GM12878 (cell line): Measurements from ENCODE around the gene SETD1B. TPM values are rescaled to one million over a fixed set of nuclear protein-coding genes. Genes with fewer than 3 reads are reported as not detected.

Experiments used
- ATAC-seq: fragments of 200-7000 bp; cut with Tn5 transposase; 3 replicates; pipeline ENCODE4 v1.9.1; 2020; ENCODE audit warnings: mild to moderate bottlenecking, moderate library complexity
- BruUV-seq: library from RNA; stranded (reverse); fragments of 400-500 nt; replicated peaks from 2 replicates; lab custom pipeline; 2021; lab: Mats Ljungman, UMichigan
- CTCF ChIA-PET: fragments of 300-600 bp; sonication (Branson Sonifier 250); formaldehyde crosslinking; extraction: SDS; loops from one replicate; lab custom pipeline; 2021; ENCODE audit warnings: inconsistent platforms; lab: Yijun Ruan, JAX
- POLR2A ChIA-PET: fragments of 350-600 bp; formaldehyde crosslinking; extraction: SDS; loops from one replicate; lab custom pipeline; 2021; ENCODE audit warnings: inconsistent platforms; lab: Charles Lee
- RAD21 ChIA-PET: fragments of 300-600 bp; sonication (Branson Sonifier 250); formaldehyde crosslinking; loops from one replicate; lab custom pipeline; 2023; ENCODE audit warnings: antibody characterized with exemption; ENCODE audit not compliant: unreplicated experiment; lab: Charles Lee
- SMC1A ChIA-PET: fragments of 300-600 bp; sonication (Branson Sonifier 250); formaldehyde crosslinking; loops from one replicate; lab custom pipeline; 2023; ENCODE audit not compliant: unreplicated experiment, uncharacterized antibody; lab: Charles Lee
- DNase-seq: peaks from one replicate; pipeline ENCODE4 v3.0.0-alpha.2; 2011; ENCODE audit warnings: low read depth, low spot score
- FAIRE-seq: peaks from 3 replicates; lab custom pipeline; 2011; peaks lifted over from hg19 to GRCh38; lab: Jason Lieb, UNC
- H2AFZ ChIP-seq: 2 replicates; pipeline ENCODE4 v1.6.0; 2011; ENCODE audit warnings: low read depth, low read length, control low read depth; ENCODE audit not compliant: control insufficient read depth
- H3K27ac ChIP-seq: 2 replicates; pipeline ENCODE4 v1.5.1; 2011; ENCODE audit warnings: control low read depth; ENCODE audit not compliant: control insufficient read depth, insufficient read depth
- H3K27me3 ChIP-seq, 2 experiments: replicated peaks in 1 of 2; 2 replicates each; pipeline versions ENCODE4 v1.6.0 to v1.6.1; 2011; ENCODE audit warnings: low read length in 1 of 2; ENCODE audit not compliant: control insufficient read depth in 2 of 2, insufficient read depth in 2 of 2
- H3K36me3 ChIP-seq, 2 experiments: 2 replicates each; pipeline ENCODE4 v1.5.1; 2011; ENCODE audit warnings: low read length in 1 of 2; ENCODE audit not compliant: control insufficient read depth in 2 of 2, insufficient read depth in 2 of 2
- H3K4me1 ChIP-seq: 2 replicates; pipeline ENCODE4 v1.6.1; 2011; ENCODE audit warnings: mild to moderate bottlenecking, low read length, moderate library complexity, mixed read lengths; ENCODE audit not compliant: control insufficient read depth, insufficient read depth
- H3K4me2 ChIP-seq: 2 replicates; pipeline ENCODE4 v1.6.0; 2011; ENCODE audit warnings: control low read depth; ENCODE audit not compliant: control insufficient read depth, insufficient read depth
- H3K4me3 ChIP-seq: fragments of 200-600 bp; sonication (generic); 2 replicates; pipeline ENCODE4 v1.5.1; 2016
- H3K79me2 ChIP-seq: 2 replicates; pipeline ENCODE4 v1.6.0; 2011; ENCODE audit warnings: low read length; ENCODE audit not compliant: control insufficient read depth, insufficient read depth
- H3K9ac ChIP-seq: 2 replicates; pipeline ENCODE4 v1.8.0; 2011; ENCODE audit warnings: low read length, control low read depth, mixed read lengths; ENCODE audit not compliant: control insufficient read depth, insufficient read depth
- H3K9me3 ChIP-seq: replicated peaks from 3 replicates; pipeline ENCODE4 v1.5.1; 2011; ENCODE audit warnings: mild to moderate bottlenecking, low read length; ENCODE audit not compliant: control insufficient read depth, insufficient read depth
- H4K20me1 ChIP-seq: 2 replicates; pipeline ENCODE4 v1.6.0; 2011; ENCODE audit not compliant: control insufficient read depth, insufficient read depth
- CBX5 ChIP-seq: sonication (generic); IDR thresholded peaks from 2 replicates; pipeline ENCODE4 v1.6.1; 2016; ENCODE audit warnings: low read depth, moderate library complexity, mild to moderate bottlenecking, inconsistent platforms
- CHD2 ChIP-seq: IDR thresholded peaks from 2 replicates; pipeline ENCODE4 v1.6.1; 2011; ENCODE audit warnings: low read depth, low read length, improper control_type of control experiment, borderline replicate concordance
- CREM ChIP-seq: IDR thresholded peaks from 2 replicates; pipeline ENCODE4 v1.6.1; 2014; ENCODE audit warnings: antibody characterized with exemption, low read depth
- FOS ChIP-seq: IDR thresholded peaks from 3 replicates; pipeline ENCODE4 v1.6.1; 2011; ENCODE audit warnings: borderline replicate concordance; ENCODE audit not compliant: insufficient read length; ENCODE audit errors: extremely low read depth
- NFXL1 ChIP-seq: fragments of 450-650 bp; IDR thresholded peaks from 2 replicates; pipeline ENCODE4 v1.6.1; 2017; ENCODE audit warnings: antibody characterized with exemption, mild to moderate bottlenecking, borderline replicate concordance
- POLR2A ChIP-seq: IDR thresholded peaks from 2 replicates; pipeline ENCODE4 v1.6.1; 2011; ENCODE audit warnings: low read depth, mild to moderate bottlenecking, low read length
- POLR2AphosphoS5 ChIP-seq: IDR thresholded peaks from 2 replicates; pipeline ENCODE4 v1.6.1; 2011; ENCODE audit warnings: mild to moderate bottlenecking, low read length, inconsistent platforms
- POU2F2 ChIP-seq: IDR thresholded peaks from 3 replicates; pipeline ENCODE4 v1.6.1; 2011; ENCODE audit warnings: low read depth, mild to moderate bottlenecking, low read length, borderline replicate concordance
- SIN3A ChIP-seq: IDR thresholded peaks from 2 replicates; pipeline ENCODE4 v1.6.1; 2012; ENCODE audit warnings: low read depth, low read length, improper control_type of control experiment
- SPI1 ChIP-seq: IDR thresholded peaks from 2 replicates; pipeline ENCODE4 v1.6.1; 2011; ENCODE audit warnings: low read depth, mild to moderate bottlenecking, low read length, moderate library complexity, borderline replicate concordance; ENCODE audit not compliant: insufficient read depth
- TAF1 ChIP-seq: IDR thresholded peaks from 2 replicates; pipeline ENCODE4 v1.6.1; 2011; ENCODE audit warnings: mild to moderate bottlenecking, low read depth, low read length, borderline replicate concordance
- TARDBP ChIP-seq: IDR thresholded peaks from 2 replicates; pipeline ENCODE4 v1.6.1; 2016; ENCODE audit warnings: borderline replicate concordance
- TCF12 ChIP-seq: IDR thresholded peaks from 2 replicates; pipeline ENCODE4 v1.6.1; 2011; ENCODE audit warnings: low read depth, mild to moderate bottlenecking, low read length
- ZBED1 ChIP-seq: IDR thresholded peaks from 2 replicates; pipeline ENCODE4 v1.6.1; 2016; ENCODE audit warnings: borderline replicate concordance
- ZNF217 ChIP-seq: fragments of 450-650 bp; IDR thresholded peaks from 2 replicates; pipeline ENCODE4 v1.6.1; 2017; ENCODE audit warnings: antibody characterized with exemption, mild to moderate bottlenecking
- WGBS: methylation state at CpG from one replicate; pipeline ENCODE4 v1.1.6; 2016; ENCODE audit warnings: low lambda C conversion rate; ENCODE audit not compliant: insufficient replicate concordance, insufficient coverage; ENCODE audit errors: missing lambda C conversion rate; 5-methylcytosine and 5-hydroxymethylcytosine counted together
- in situ Hi-C: fragments of 300-500 bp; cut with MboI; formaldehyde crosslinking; loops from 9 replicates; pipeline ENCODE4 v1.14.3; 2018; ENCODE audit warnings: mixed read lengths
- intact Hi-C: fragments of 100-400 bp; cut with micrococcal nuclease; formaldehyde crosslinking; loops from one replicate; pipeline ENCODE4 v1.14.2; 2022; ENCODE audit not compliant: unreplicated experiment
- polyA plus RNA-seq, 11 experiments: library from polyadenylated mRNA; depleted of rRNA in 4 of 11; unstranded in 6 of 11; stranded (reverse) in 5 of 11; fragments of >200 nt; fragmentation: Nextera tagmentation in 4 of 11; fragmentation: Illumina TruSeq in 1 of 11; extraction: Ambion mirVana in 4 of 11; extraction: Trizol in 1 of 11; gene quantifications; 1 replicate in 1 of 11; 2 replicates in 10 of 11; pipeline versions ENCODE4 v1.2.1 to v1.2.3, GENCODE V29; 2011 to 2016; ENCODE audit warnings: inconsistent platforms in 2 of 11, missing spikeins in 2 of 11, low read depth in 1 of 11
- total RNA-seq, 4 experiments: library from RNA; depleted of rRNA in 3 of 4; stranded (reverse); fragments of >200 nt in 3 of 4; fragmentation: Illumina TruSeq in 1 of 4; extraction: Trizol in 1 of 4; gene quantifications; 2 replicates each; pipeline versions ENCODE4 v1.2.1 to v1.2.3, GENCODE V29; 2013 to 2021
- TF ChIP-seq, protein P1 (sequence below): fragments of 450-650 bp; IDR thresholded peaks from 2 replicates; pipeline ENCODE4 v1.6.1; 2017; ENCODE audit warnings: mild to moderate bottlenecking, moderate library complexity

SETD1B gene
- total and polyA plus RNA-seq, 10 of the 15 experiments (the other 5 are each of a cell fraction or from before 2014, with no cell fraction given) = 0.50 to 17.3 (median 1.6) TPM

DNA sequence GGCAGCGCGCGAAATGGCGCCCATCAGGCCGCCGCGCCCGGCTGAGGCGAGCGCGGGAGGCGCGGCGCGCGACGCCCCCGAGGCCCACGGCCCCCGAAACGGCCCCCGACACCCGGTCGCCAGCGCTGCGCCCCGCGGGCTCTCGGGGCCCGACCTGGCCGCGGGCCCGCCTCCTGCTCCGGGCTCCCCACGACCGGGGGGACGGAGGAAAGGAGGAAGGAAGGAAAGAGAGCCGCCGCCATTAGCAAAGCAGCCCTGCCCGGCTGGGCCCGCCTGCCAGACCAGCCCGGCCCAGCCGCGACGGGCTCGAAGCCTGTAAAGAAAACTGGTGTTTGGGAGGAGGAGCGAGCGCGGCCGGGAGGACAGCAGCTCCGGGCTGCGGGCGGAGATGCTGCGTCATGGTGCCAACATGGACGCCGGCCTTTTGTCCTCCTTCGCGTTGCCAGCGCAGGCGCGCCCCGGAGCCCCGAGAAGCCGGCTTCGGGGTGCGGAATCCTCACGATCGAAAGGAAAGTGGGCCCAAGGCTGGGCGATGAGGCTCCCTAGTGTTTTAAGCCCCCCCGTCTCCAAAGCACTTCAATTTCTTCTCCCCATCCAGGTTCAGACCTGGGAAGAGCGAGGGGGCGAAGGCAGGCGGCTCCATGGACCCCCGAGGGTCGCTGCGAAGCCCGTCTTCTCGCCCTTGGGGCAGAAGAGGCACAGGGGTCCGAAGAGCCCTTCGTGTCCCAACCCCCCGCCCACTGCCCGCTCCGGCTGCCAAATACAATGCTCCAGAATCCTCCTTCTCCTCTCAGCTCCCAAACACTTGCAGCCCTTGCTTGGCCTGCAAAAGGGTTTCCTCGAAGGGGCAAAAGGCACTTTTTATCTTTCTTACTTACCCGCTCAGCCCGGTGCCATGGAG lies 2.9 kb upstream of the SETD1B start:
- H3K9me3 ChIP-seq = no peaks in the 10 kb centered on the region
- CTCF ChIA-PET = interaction anchor here (0.5 to 13.6 kb wide), 8 partner anchors 4 to 1131 kb away, joined by 3 to 565 read pairs (median 8); partner anchors contain the start of genes PSMD9, RHOF and SETD1B
- POLR2A ChIA-PET = interaction anchor here (0.6 to 10.1 kb wide), 15 partner anchors 8 to 1199 kb away, joined by 3 to 155 read pairs (median 4); partner anchors contain the start of genes DIABLO, ORAI1, PSMD9 and RHOF
- peak overlapping the region; percentile 66 for H3K4me3 ChIP-seq
- SMC1A ChIA-PET = interaction anchor here (0.6 to 12.2 kb wide), 9 partner anchors 7 to 1093 kb away, joined by 3 to 226 read pairs (median 4); partner anchors contain the start of genes RHOF and ZCCHC8
- peak overlapping the region; percentile 97 for H3K27ac ChIP-seq
- RAD21 ChIA-PET = interaction anchor here (0.7 to 13.1 kb wide), 8 partner anchors 6 to 174 kb away, joined by 3 to 395 read pairs (median 12); partner anchors contain the start of genes ORAI1, PSMD9, RHOF and SETD1B
- peaks cover 10 to 13% of the 10 kb centered on the region in 2 experiments; a peak in 3 of 4 replicates for H3K36me3 ChIP-seq
- in situ Hi-C loops = no loop called here
- intact Hi-C loops = loop anchor here (5.0 kb wide), 2 partner anchors 264 to 1431 kb away; partner anchors contain the start of genes MPHOSPH9 and MTRFR
- DNase-seq = no peak
- under 1% methylated on average over 62 of the region's 86 CpGs for WGBS
- peaks cover 64% of the 10 kb centered on the region for H3K79me2 ChIP-seq
- H3K4me2 ChIP-seq = peak overlapping the region; percentile 88
- H3K4me1 ChIP-seq = peaks cover 15% of the 10 kb centered on the region
- H4K20me1 ChIP-seq = no peaks in the 10 kb centered on the region; the same call in 1 of the 2 replicates
- TSS peak; percentile 58 for BruUV-seq
- peak; percentile 3; the same call in 1 of the 3 replicates for ATAC-seq
- H3K9ac ChIP-seq = peak overlapping the region; percentile 100
- no peaks in the 10 kb centered on the region for H3K27me3 ChIP-seq
- H2AFZ ChIP-seq = no peak overlapping the region; the same call in 1 of the 2 replicates
- no peak for FAIRE-seq
- TF ChIP-seq, protein P1, sequence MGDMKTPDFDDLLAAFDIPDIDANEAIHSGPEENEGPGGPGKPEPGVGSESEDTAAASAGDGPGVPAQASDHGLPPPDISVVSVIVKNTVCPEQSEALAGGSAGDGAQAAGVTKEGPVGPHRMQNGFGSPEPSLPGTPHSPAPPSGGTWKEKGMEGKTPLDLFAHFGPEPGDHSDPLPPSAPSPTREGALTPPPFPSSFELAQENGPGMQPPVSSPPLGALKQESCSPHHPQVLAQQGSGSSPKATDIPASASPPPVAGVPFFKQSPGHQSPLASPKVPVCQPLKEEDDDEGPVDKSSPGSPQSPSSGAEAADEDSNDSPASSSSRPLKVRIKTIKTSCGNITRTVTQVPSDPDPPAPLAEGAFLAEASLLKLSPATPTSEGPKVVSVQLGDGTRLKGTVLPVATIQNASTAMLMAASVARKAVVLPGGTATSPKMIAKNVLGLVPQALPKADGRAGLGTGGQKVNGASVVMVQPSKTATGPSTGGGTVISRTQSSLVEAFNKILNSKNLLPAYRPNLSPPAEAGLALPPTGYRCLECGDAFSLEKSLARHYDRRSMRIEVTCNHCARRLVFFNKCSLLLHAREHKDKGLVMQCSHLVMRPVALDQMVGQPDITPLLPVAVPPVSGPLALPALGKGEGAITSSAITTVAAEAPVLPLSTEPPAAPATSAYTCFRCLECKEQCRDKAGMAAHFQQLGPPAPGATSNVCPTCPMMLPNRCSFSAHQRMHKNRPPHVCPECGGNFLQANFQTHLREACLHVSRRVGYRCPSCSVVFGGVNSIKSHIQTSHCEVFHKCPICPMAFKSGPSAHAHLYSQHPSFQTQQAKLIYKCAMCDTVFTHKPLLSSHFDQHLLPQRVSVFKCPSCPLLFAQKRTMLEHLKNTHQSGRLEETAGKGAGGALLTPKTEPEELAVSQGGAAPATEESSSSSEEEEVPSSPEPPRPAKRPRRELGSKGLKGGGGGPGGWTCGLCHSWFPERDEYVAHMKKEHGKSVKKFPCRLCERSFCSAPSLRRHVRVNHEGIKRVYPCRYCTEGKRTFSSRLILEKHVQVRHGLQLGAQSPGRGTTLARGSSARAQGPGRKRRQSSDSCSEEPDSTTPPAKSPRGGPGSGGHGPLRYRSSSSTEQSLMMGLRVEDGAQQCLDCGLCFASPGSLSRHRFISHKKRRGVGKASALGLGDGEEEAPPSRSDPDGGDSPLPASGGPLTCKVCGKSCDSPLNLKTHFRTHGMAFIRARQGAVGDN = peak; percentile 64; the same call in 1 of the 2 replicates
- TF ChIP-seq POLR2AphosphoS5 (peak; percentile 41; the same call in 1 of the 2 replicates), SPI1 (no peak), SIN3A (0 out of 2 replicates have a peak, but pooled peaks have one; percentile 40), TARDBP (no peak), ZNF217 (0 out of 2 replicates have a peak, but pooled peaks have one; percentile 5), ZBED1 (no peak), FOS (no peak), POLR2A (peak; percentile 74), POU2F2 (0 out of 3 replicates have a peak, but pooled peaks have one; percentile 10), TCF12 (peak; percentile 7; the same call in 1 of the 2 replicates), CBX5 (no peak), CREM (peak; percentile 36; the same call in 1 of the 2 replicates), NFXL1 (peak; percentile 95), TAF1 (peak; percentile 72; the same call in 1 of the 2 replicates), CHD2 (no peak)
